Measurements from ENCODE around the gene PRG2.
"Not testable (repeated sequence)": the region's sequence is repeated elsewhere in the genome, so short reads cannot be mapped to it uniquely, and the experiment has no call there.

PRG2 gene

DNA sequence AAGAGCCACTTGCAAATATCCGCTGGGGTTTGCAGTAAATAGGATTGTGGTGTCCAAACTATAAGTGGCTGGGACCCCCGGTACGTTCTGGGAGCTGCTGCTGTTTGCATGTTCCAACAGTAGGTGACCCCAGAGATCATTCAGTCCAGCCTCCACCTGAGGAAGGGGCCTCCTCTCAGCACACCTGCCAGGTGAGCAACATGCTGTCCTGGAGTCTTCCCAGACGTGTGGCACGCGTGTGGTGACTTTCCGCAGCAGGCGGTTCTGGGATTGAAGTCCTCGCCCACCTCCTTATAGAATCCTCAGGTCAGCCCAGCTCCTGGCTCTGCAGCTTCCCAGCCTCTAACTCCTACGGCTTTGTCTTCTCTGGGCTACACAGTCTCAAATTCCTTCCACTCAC is 45.6 kb downstream of the PRG2 start:
- no peak for DNase-seq

GRCh38 chr11:57343825-57344224 is 46.6 kb downstream of the PRG2 start:
- no peak for DNase-seq

GRCh38 chr11:57342702-57343101 is 47.7 kb downstream of the PRG2 start:
- no peak for DNase-seq

GRCh38 chr11:57341250-57341808 is 49.1 kb downstream of the PRG2 start:
- DNase-seq: peak; percentile 33

DNA sequence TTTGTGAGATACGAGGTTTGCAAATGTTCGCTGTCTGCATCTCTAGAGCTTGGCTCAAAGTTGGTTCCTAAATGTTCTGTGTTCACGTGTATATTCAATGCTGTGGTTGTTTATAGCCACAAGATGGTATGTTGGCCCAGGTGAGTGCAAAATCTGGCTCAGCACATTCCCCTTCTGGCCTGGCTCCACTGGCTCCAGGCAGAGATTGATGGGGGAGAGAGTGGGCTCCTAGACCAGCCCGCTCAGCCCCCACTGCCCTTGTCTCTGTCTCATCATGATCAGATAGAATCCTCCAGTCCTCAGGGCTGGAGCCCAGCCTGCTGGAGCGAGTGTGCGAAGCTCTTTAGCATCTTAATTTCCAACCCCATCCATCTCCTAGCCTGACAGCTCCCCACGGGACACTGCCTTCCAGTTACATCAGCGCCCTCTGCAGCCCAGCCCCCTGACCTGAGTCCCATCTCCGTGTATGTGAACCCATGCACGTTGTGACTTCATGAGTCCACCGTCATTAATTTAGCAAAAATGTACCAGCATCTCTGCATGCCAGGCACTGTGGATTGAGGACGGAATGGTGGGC is 50.3 kb downstream of the PRG2 start:
- DNase-seq: no peak

DNA sequence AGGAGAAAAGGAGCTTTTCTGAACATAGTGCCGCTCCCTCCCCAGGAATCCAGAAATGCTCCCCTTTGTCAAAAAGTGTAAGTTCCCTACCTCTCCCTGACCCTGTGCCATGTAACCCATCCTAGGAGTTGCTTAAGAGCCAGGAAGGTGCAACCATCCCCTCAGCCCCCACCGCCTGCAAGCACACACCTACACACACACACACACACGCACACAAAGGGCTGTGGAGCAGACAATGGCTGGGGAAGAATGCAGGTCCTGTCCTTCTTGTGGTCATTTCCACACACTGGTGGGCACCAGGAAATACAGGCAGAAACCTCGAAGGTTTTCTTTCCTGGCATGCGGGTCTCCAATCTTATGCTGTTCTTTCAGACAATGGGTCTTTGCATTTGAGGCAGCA is 51.1 kb downstream of the PRG2 start:
- DNase-seq: no peak

GRCh38 chr11:57338142-57338541 is 52.3 kb downstream of the PRG2 start, which contains the start of gene P2RX3:
TSS of gene P2RX3 (plus strand) at chr11:57338352. CDS start at chr11:57338551, 199 bp downstream.
- DNase-seq: no peak

GRCh38 chr11:57336856-57337255 is 53.6 kb downstream of the PRG2 start:
- DNase-seq: not testable (repeated sequence)

Measured in NK-92 treated with Interleukin-12 subunit alpha and Interleukin-12 subunit beta, amount 100 ng/mL, for 24 hours (cell line).